H9 (cell line): ENCODE results near the gene CCNJL. TPM values are rescaled to one million over a fixed set of nuclear protein-coding genes. Genes with fewer than 3 reads are reported as not detected.

Experiments used
- DNase-seq: peaks from one replicate; pipeline ENCODE4 v3.0.0-alpha.2; 2017
- H2AFZ ChIP-seq: one replicate; pipeline ENCODE4 v1.6.1; 2013; ENCODE audit warnings: mild to moderate bottlenecking, low read length, control low read depth, moderate library complexity
- H2AK5ac ChIP-seq: 2 replicates; pipeline ENCODE4 v1.6.1; 2013; ENCODE audit warnings: low read length, control low read depth, mixed read lengths; ENCODE audit not compliant: insufficient read length
- H2BK120ac ChIP-seq: one replicate; pipeline ENCODE4 v1.6.1; 2013; ENCODE audit warnings: low read depth, mild to moderate bottlenecking, low read length, control low read depth, inconsistent platforms; ENCODE audit not compliant: poor library complexity, severe bottlenecking
- H2BK12ac ChIP-seq: 2 replicates; pipeline ENCODE4 v1.6.1; 2013; ENCODE audit warnings: low read length, control low read depth, mixed read lengths, low read depth; ENCODE audit not compliant: insufficient read length
- H2BK15ac ChIP-seq: 2 replicates; pipeline ENCODE4 v1.6.1; 2013; ENCODE audit warnings: low read depth, low read length, control low read depth
- H2BK20ac ChIP-seq: one replicate; pipeline ENCODE4 v1.6.1; 2013; ENCODE audit warnings: low read depth, mild to moderate bottlenecking, low read length, control low read depth, inconsistent platforms; ENCODE audit not compliant: poor library complexity, severe bottlenecking
- H2BK5ac ChIP-seq: 2 replicates; pipeline ENCODE4 v1.6.1; 2013; ENCODE audit warnings: low read length, control low read depth, mixed read lengths; ENCODE audit not compliant: insufficient read length
- H3K14ac ChIP-seq: 2 replicates; pipeline ENCODE4 v1.6.1; 2013; ENCODE audit warnings: low read length, control low read depth; ENCODE audit not compliant: insufficient read depth
- H3K18ac ChIP-seq: 2 replicates; pipeline ENCODE4 v1.6.1; 2013; ENCODE audit warnings: low read depth, mild to moderate bottlenecking, mixed read lengths, low read length, control low read depth; ENCODE audit not compliant: insufficient read length
- H3K23ac ChIP-seq: 2 replicates; pipeline ENCODE4 v1.6.1; 2013; ENCODE audit warnings: low read length, control low read depth, mixed read lengths, low read depth; ENCODE audit not compliant: insufficient read length
- H3K23me2 ChIP-seq: 2 replicates; pipeline ENCODE4 v1.6.1; 2013; ENCODE audit warnings: low read depth, mild to moderate bottlenecking, mixed read lengths, low read length, control low read depth; ENCODE audit not compliant: insufficient read length, poor library complexity, severe bottlenecking
- H3K27ac ChIP-seq: 2 replicates; pipeline ENCODE4 v1.5.1; 2013; ENCODE audit warnings: low read length, control low read depth, mixed read lengths, low read depth; ENCODE audit not compliant: insufficient read length
- H3K27me3 ChIP-seq: 2 replicates; pipeline ENCODE4 v1.6.1; 2013; ENCODE audit warnings: low read length, control low read depth, inconsistent platforms; ENCODE audit not compliant: insufficient read depth
- H3K4ac ChIP-seq: 2 replicates; pipeline ENCODE4 v1.6.1; 2013; ENCODE audit warnings: low read depth, mild to moderate bottlenecking, control low read depth, inconsistent platforms, low read length, moderate library complexity
- H3K4me1 ChIP-seq: 2 replicates; pipeline ENCODE4 v1.6.1; 2013; ENCODE audit warnings: low read length, control low read depth, inconsistent platforms; ENCODE audit not compliant: insufficient read depth
- H3K4me2 ChIP-seq: 2 replicates; pipeline ENCODE4 v1.6.1; 2013; ENCODE audit warnings: low read length, control low read depth, mixed read lengths; ENCODE audit not compliant: insufficient read length, insufficient read depth
- H3K56ac ChIP-seq: 2 replicates; pipeline ENCODE4 v1.6.1; 2013; ENCODE audit warnings: low read depth, mild to moderate bottlenecking, mixed read lengths, low read length, control low read depth; ENCODE audit not compliant: insufficient read length
- H3K79me1 ChIP-seq: 2 replicates; pipeline ENCODE4 v1.6.1; 2013; ENCODE audit warnings: low read depth, mild to moderate bottlenecking, moderate library complexity, low read length, control low read depth, inconsistent platforms; ENCODE audit not compliant: insufficient read depth, poor library complexity, severe bottlenecking
- H3K79me2 ChIP-seq: 2 replicates; pipeline ENCODE4 v1.6.1; 2013; ENCODE audit warnings: low read length, control low read depth, inconsistent platforms; ENCODE audit not compliant: insufficient read depth
- H3K9ac ChIP-seq: 2 replicates; pipeline ENCODE4 v1.6.1; 2013; ENCODE audit warnings: low read length, control low read depth, mixed read lengths; ENCODE audit not compliant: insufficient read length; ENCODE audit errors: extremely low read depth
- H3K9me3 ChIP-seq: one replicate; pipeline ENCODE4 v1.6.1; 2013; ENCODE audit warnings: low read depth, low read length, inconsistent platforms; ENCODE audit not compliant: control insufficient read depth
- H3T11ph ChIP-seq: one replicate; pipeline ENCODE4 v1.6.1; 2013; ENCODE audit warnings: mild to moderate bottlenecking, low read length, control low read depth, inconsistent platforms
- H4K20me1 ChIP-seq: one replicate; pipeline ENCODE4 v1.6.1; 2013; ENCODE audit not compliant: control insufficient read depth, insufficient read length, insufficient read depth
- H4K5ac ChIP-seq: 2 replicates; pipeline ENCODE4 v1.6.1; 2013; ENCODE audit warnings: low read depth, mild to moderate bottlenecking, mixed read lengths, low read length, control low read depth; ENCODE audit not compliant: insufficient read length
- H4K8ac ChIP-seq: replicated peaks from 2 replicates; pipeline ENCODE4 v1.6.1; 2013; ENCODE audit warnings: low read length, control low read depth, mixed read lengths, low read depth; ENCODE audit not compliant: insufficient read length
- H4K91ac ChIP-seq: 2 replicates; pipeline ENCODE4 v1.6.1; 2013; ENCODE audit warnings: low read depth, mild to moderate bottlenecking, moderate library complexity, mixed read lengths, low read length, control low read depth; ENCODE audit not compliant: insufficient read length
- H3K27ac Mint-ChIP-seq, 3 experiments: 2 replicates in 2 of 3; 3 replicates in 1 of 3; pipeline ENCODE4 v1.8.0; 2020 to 2021; ENCODE audit warnings: mixed read lengths in 3 of 3, mild to moderate bottlenecking in 1 of 3, moderate library complexity in 1 of 3
- H3K27me3 Mint-ChIP-seq: 2 replicates; pipeline ENCODE4 v1.8.0; 2021; ENCODE audit warnings: low read depth, mild to moderate bottlenecking, moderate library complexity, mixed read lengths
- H3K36me3 Mint-ChIP-seq, 3 experiments: 2 replicates in 2 of 3; 3 replicates in 1 of 3; pipeline ENCODE4 v1.8.0; 2020 to 2021; ENCODE audit warnings: low read depth in 3 of 3, mixed read lengths in 3 of 3; ENCODE audit not compliant: insufficient read depth in 1 of 3
- H3K4me1 Mint-ChIP-seq, 2 experiments: 2 replicates each; pipeline ENCODE4 v1.8.0; 2020; ENCODE audit warnings: mixed read lengths in 2 of 2
- H3K4me3 Mint-ChIP-seq, 2 experiments: 2 replicates in 1 of 2; 3 replicates in 1 of 2; pipeline ENCODE4 v1.8.0; 2020 to 2021; ENCODE audit warnings: mild to moderate bottlenecking in 2 of 2, mixed read lengths in 2 of 2, moderate library complexity in 1 of 2
- H3K9me3 Mint-ChIP-seq, 2 experiments: 2 replicates in 1 of 2; 3 replicates in 1 of 2; pipeline ENCODE4 v1.8.0; 2020; ENCODE audit warnings: mild to moderate bottlenecking in 2 of 2, mixed read lengths in 2 of 2, moderate library complexity in 1 of 2
- CTCF ChIP-seq: fragments of 200-600 bp; sonication (generic); conservative IDR thresholded peaks from 3 replicates; pipeline ENCODE4 v1.8.0; 2021; ENCODE audit warnings: antibody characterized with exemption, mild to moderate bottlenecking
- WGBS: extraction: QIAGEN DNeasy Blood & Tissue Kit; methylation state at CpG from one replicate; pipeline ENCODE4 v1.1.7; 2013; ENCODE audit warnings: missing lambda C conversion rate, low lambda C conversion rate, mixed read lengths; ENCODE audit not compliant: insufficient read length; ENCODE audit errors: extremely low coverage; 5-methylcytosine and 5-hydroxymethylcytosine counted together
- total RNA-seq: library from RNA; stranded (reverse); gene quantifications from 2 replicates; pipeline ENCODE4 v1.2.1, GENCODE V29; 2021

CCNJL gene
- total RNA-seq, 1 experiment from 2014 or later = 26.9 TPM

DNA sequence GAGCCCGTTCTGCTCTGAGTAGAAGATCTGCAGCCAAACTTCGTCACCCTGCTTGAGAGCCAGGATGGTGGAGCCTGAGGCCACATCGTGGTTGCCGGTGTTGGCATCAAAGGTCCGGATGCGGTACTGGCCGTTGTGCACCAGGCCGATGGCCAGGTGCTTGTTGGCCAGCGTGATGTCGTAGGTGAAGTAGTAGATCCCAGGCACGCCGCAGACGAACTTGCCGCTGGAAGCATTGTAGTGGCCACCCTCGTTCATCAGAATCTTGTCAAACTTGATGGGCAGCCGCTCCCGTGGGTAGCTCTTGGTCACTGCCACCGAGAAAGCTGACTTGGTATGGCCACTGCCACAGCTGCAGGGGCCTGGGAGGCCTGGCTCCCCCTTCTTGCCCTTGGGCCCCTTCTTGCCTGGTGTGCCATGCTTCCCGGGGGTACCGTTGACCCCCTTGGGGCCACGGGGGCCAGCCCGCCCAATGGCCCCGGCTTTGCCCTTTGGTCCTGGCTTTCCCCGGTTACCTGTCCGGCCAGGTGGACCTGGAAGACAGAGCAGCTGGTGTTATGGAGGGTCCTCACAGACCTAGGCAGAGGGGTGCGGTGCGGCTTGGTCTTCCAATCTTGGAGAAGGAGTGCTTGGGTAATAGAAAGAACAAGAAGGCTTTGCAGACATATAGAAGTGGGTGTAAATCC lies 37.0 kb upstream of the CCNJL start:
- WGBS = no CpG with 5 or more reads among the region's 27 CpGs

More for the DNA sequence above, 37.0 kb upstream of the CCNJL start:
- Histone ChIP-seq H3K23ac (no peak overlapping the region), H4K8ac (no peak overlapping the region), H3K18ac (no peak overlapping the region), H3K79me1 (no peaks in the 10 kb centered on the region), H3K4me1 (peaks cover 2% of the 10 kb centered on the region; the same call in 1 of the 2 replicates), H3K9me3 (no peaks in the 10 kb centered on the region), H4K5ac (no peak overlapping the region), H2BK15ac (no peak overlapping the region), H3K27ac (no peak overlapping the region), H2BK5ac (no peak overlapping the region), H2BK12ac (no peak overlapping the region), H3K4ac (no peak overlapping the region), H2AFZ (no peak overlapping the region), H3K4me2 (no peak overlapping the region), H3K14ac (no peak overlapping the region), H3K9ac (no peak overlapping the region), H3T11ph (no peak overlapping the region), H2BK20ac (no peak overlapping the region), H3K79me2 (no peaks in the 10 kb centered on the region), H4K91ac (no peak overlapping the region), H3K27me3 (no peaks in the 10 kb centered on the region), H3K23me2 (no peaks in the 10 kb centered on the region), H4K20me1 (no peaks in the 10 kb centered on the region), H2AK5ac (no peak overlapping the region), H2BK120ac (no peak overlapping the region), H3K56ac (no peak overlapping the region)
- Mint-ChIP-seq H3K27me3 (no peaks in the 10 kb centered on the region), H3K9me3 (no peaks in the 10 kb centered on the region), H3K36me3 (no peaks in the 10 kb centered on the region), H3K4me3 (no peak overlapping the region), H3K27ac (peak overlapping the region in 1 of 3 experiments; percentile 67; a peak in 1 of 7 replicates), H3K4me1 (peaks cover 5 to 7% of the 10 kb centered on the region in 2 experiments)
- no peak for DNase-seq
- TF ChIP-seq CTCF = no peak
